GM23248 (cell line): ENCODE results near the gene RAI1.

Experiments
- EZH2 ChIP-seq: fragments of 200-600 bp; sonication (generic); IDR thresholded peaks from 2 replicates; pipeline ENCODE4 v1.6.1; 2018; ENCODE audit warnings: antibody characterized with exemption, mild to moderate bottlenecking; ENCODE audit not compliant: insufficient read depth, poor library complexity, severe bottlenecking
- EZH2phosphoT487 ChIP-seq: fragments of 200-600 bp; sonication (generic); IDR thresholded peaks from 2 replicates; pipeline ENCODE4 v1.6.1; 2018; ENCODE audit warnings: antibody characterized with exemption, moderate library complexity, mild to moderate bottlenecking, low read depth; ENCODE audit not compliant: insufficient read depth

DNA sequence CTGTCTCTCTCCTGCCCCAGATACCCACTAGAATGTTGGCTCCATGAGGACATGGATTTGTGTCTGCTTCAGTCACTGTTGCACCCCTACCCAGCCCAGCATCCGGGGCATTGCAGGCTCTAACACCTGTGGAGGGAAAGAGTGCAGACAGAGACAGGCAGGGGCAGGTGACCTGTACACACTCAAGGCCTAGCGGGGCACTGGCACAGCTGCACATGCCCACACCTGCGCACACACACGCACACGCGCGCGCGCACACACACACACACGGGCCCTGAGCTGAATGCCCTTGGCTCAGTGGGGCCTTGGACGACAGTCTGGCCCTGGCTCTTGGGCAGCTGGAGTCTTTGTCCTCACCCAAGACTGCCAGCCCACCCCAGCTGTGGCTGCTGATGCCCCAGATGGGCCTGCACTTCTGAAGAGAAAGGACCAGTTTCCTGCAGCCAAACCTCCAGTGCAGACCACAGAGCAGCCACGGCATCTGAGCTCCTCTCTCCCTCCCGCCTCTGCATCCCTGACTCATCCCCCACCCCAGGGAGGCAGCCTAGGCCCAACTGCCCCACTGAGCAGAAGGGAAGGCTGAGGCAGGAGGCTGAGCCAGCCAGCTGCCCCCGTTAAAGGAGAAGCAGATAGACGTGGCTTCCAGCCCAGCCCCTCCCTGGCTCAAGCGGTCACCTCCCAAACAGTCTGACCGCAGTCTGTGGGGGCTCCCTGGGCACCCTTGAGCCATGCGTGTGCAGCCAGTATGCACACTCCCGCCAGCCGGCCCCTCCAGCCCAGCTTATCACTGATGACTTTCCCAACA, 12.3 kb upstream of the RAI1 start:
- TF ChIP-seq EZH2 = no peak
- no peak for TF ChIP-seq EZH2phosphoT487
